Measurements from ENCODE around the gene SEC61A2. TPM values are rescaled to one million over a fixed set of nuclear protein-coding genes. Genes with fewer than 3 reads are reported as not detected.

The SEC61A2 gene
- total and polyA plus RNA-seq, 10 of the 15 experiments (the other 5 are each of a cell fraction or from before 2014, with no cell fraction given), result 3.0 to 36.2 (median 8.6) TPM

DNA sequence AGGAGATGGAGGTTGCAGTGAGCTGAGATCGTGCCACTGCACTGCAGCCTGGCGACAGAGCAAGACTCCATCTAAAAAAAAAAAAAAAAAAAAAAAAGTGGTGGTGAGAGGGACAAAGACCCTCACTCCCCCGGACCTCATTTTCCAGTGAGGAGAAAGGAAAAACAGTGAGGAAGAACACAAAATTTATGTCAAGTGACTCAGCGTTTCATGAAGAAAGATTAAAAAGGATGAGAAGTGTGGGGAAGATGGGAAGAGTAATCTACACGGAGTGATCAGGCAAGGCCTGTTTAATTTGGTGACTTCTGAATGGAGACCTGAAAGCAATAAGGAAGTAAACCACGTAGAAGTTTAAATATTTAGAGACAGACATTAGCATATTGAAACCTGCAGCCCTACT lies 59.2 kb downstream of the SEC61A2 start:
- intact Hi-C loops (cut with micrococcal nuclease; ENCODE audit: unreplicated experiment), result no loop called here
- BruUV-seq (replicated peaks), result no TSS peak
- H3K27ac ChIP-seq (ENCODE audit: control insufficient read depth, insufficient read depth), result no peak overlapping the region
- H2AFZ ChIP-seq (ENCODE audit: control insufficient read depth, low read depth, low read length), result no peak overlapping the region
- H3K9me3 ChIP-seq (replicated peaks; ENCODE audit: control insufficient read depth, insufficient read depth, low read length), result no peaks in the 10 kb centered on the region
- 96% methylated on average over 4 of the region's 6 CpGs for WGBS (ENCODE audit: insufficient coverage, insufficient replicate concordance, low lambda C conversion rate, missing lambda C conversion rate)
- peaks cover 3 to 8% of the 10 kb centered on the region in 2 experiments for H3K36me3 ChIP-seq (ENCODE audit: control insufficient read depth in 2 of 2, insufficient read depth in 2 of 2, low read length in 1 of 2)
- H3K4me3 ChIP-seq, result no peak overlapping the region
- H4K20me1 ChIP-seq (ENCODE audit: control insufficient read depth, insufficient read depth), result no peaks in the 10 kb centered on the region
- no peak for ATAC-seq
- no peak overlapping the region for H3K9ac ChIP-seq (ENCODE audit: control insufficient read depth, insufficient read depth, low read length)
- peaks cover 23% of the 10 kb centered on the region for H3K79me2 ChIP-seq (ENCODE audit: control insufficient read depth, insufficient read depth, low read length)
- POLR2A ChIA-PET, result no interaction called here
- H3K4me1 ChIP-seq (ENCODE audit: control insufficient read depth, insufficient read depth, low read length), result no peaks in the 10 kb centered on the region
- CTCF ChIA-PET, result no interaction called here
- RAD21 ChIA-PET (ENCODE audit: unreplicated experiment), result no interaction called here
- no peak overlapping the region for H3K4me2 ChIP-seq (ENCODE audit: control insufficient read depth, insufficient read depth)
- no peak for DNase-seq (ENCODE audit: low read depth, low spot score)
- no peaks in the 10 kb centered on the region for H3K27me3 ChIP-seq (replicated peaks in 1 of 2; ENCODE audit: control insufficient read depth in 2 of 2, insufficient read depth in 2 of 2, low read length in 1 of 2)
- in situ Hi-C loops (cut with MboI), result no loop called here
- FAIRE-seq, result no peak
- SMC1A ChIA-PET (ENCODE audit: uncharacterized antibody, unreplicated experiment), result interaction anchor here (1.1 kb wide), 1 partner anchor 194 kb away, joined by 4 read pairs; no protein-coding TSS in a partner anchor
- TF ChIP-seq NFIC (IDR thresholded peaks at IDR 0.05; ENCODE audit: low read depth, low read length) (no peak), TAF1 (IDR thresholded peaks at IDR 0.05; ENCODE audit: borderline replicate concordance, low read depth, low read length) (no peak), NFXL1 (IDR thresholded peaks at IDR 0.05; ENCODE audit: borderline replicate concordance) (no peak), SP1 (IDR thresholded peaks at IDR 0.05; ENCODE audit: low read depth, low read length) (no peak), WRNIP1 (IDR thresholded peaks at IDR 0.05; ENCODE audit: borderline replicate concordance, low read depth, low read length) (no peak), KAT2A (conservative IDR thresholded peaks at IDR 0.05; ENCODE audit: control insufficient read depth, low read depth, low read length) (no peak), KLF5 (IDR thresholded peaks at IDR 0.05; ENCODE audit: partially characterized antibody) (no peak), ZNF24 (IDR thresholded peaks at IDR 0.05) (no peak), CBX3 (IDR thresholded peaks at IDR 0.05; ENCODE audit: borderline replicate concordance, low read depth) (no peak), MEF2A (IDR thresholded peaks at IDR 0.05; ENCODE audit: insufficient read depth, low read depth, low read length) (no peak), HDAC6 (IDR thresholded peaks at IDR 0.05; ENCODE audit: unreplicated experiment) (no peak)
- TF ChIP-seq, protein P1, sequence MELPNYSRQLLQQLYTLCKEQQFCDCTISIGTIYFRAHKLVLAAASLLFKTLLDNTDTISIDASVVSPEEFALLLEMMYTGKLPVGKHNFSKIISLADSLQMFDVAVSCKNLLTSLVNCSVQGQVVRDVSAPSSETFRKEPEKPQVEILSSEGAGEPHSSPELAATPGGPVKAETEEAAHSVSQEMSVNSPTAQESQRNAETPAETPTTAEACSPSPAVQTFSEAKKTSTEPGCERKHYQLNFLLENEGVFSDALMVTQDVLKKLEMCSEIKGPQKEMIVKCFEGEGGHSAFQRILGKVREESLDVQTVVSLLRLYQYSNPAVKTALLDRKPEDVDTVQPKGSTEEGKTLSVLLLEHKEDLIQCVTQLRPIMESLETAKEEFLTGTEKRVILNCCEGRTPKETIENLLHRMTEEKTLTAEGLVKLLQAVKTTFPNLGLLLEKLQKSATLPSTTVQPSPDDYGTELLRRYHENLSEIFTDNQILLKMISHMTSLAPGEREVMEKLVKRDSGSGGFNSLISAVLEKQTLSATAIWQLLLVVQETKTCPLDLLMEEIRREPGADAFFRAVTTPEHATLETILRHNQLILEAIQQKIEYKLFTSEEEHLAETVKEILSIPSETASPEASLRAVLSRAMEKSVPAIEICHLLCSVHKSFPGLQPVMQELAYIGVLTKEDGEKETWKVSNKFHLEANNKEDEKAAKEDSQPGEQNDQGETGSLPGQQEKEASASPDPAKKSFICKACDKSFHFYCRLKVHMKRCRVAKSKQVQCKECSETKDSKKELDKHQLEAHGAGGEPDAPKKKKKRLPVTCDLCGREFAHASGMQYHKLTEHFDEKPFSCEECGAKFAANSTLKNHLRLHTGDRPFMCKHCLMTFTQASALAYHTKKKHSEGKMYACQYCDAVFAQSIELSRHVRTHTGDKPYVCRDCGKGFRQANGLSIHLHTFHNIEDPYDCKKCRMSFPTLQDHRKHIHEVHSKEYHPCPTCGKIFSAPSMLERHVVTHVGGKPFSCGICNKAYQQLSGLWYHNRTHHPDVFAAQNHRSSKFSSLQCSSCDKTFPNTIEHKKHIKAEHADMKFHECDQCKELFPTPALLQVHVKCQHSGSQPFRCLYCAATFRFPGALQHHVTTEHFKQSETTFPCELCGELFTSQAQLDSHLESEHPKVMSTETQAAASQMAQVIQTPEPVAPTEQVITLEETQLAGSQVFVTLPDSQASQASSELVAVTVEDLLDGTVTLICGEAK (IDR thresholded peaks at IDR 0.05; ENCODE audit: borderline replicate concordance), result no peak
- TF ChIP-seq, protein P2, sequence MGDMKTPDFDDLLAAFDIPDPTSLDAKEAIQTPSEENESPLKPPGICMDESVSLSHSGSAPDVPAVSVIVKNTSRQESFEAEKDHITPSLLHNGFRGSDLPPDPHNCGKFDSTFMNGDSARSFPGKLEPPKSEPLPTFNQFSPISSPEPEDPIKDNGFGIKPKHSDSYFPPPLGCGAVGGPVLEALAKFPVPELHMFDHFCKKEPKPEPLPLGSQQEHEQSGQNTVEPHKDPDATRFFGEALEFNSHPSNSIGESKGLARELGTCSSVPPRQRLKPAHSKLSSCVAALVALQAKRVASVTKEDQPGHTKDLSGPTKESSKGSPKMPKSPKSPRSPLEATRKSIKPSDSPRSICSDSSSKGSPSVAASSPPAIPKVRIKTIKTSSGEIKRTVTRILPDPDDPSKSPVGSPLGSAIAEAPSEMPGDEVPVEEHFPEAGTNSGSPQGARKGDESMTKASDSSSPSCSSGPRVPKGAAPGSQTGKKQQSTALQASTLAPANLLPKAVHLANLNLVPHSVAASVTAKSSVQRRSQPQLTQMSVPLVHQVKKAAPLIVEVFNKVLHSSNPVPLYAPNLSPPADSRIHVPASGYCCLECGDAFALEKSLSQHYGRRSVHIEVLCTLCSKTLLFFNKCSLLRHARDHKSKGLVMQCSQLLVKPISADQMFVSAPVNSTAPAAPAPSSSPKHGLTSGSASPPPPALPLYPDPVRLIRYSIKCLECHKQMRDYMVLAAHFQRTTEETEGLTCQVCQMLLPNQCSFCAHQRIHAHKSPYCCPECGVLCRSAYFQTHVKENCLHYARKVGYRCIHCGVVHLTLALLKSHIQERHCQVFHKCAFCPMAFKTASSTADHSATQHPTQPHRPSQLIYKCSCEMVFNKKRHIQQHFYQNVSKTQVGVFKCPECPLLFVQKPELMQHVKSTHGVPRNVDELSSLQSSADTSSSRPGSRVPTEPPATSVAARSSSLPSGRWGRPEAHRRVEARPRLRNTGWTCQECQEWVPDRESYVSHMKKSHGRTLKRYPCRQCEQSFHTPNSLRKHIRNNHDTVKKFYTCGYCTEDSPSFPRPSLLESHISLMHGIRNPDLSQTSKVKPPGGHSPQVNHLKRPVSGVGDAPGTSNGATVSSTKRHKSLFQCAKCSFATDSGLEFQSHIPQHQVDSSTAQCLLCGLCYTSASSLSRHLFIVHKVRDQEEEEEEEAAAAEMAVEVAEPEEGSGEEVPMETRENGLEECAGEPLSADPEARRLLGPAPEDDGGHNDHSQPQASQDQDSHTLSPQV (IDR thresholded peaks at IDR 0.05), result no peak
- TF ChIP-seq, protein P3, sequence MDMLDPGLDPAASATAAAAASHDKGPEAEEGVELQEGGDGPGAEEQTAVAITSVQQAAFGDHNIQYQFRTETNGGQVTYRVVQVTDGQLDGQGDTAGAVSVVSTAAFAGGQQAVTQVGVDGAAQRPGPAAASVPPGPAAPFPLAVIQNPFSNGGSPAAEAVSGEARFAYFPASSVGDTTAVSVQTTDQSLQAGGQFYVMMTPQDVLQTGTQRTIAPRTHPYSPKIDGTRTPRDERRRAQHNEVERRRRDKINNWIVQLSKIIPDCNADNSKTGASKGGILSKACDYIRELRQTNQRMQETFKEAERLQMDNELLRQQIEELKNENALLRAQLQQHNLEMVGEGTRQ (IDR thresholded peaks at IDR 0.05; ENCODE audit: borderline replicate concordance, low read depth, low read length), result no peak
- TF ChIP-seq, protein P4, sequence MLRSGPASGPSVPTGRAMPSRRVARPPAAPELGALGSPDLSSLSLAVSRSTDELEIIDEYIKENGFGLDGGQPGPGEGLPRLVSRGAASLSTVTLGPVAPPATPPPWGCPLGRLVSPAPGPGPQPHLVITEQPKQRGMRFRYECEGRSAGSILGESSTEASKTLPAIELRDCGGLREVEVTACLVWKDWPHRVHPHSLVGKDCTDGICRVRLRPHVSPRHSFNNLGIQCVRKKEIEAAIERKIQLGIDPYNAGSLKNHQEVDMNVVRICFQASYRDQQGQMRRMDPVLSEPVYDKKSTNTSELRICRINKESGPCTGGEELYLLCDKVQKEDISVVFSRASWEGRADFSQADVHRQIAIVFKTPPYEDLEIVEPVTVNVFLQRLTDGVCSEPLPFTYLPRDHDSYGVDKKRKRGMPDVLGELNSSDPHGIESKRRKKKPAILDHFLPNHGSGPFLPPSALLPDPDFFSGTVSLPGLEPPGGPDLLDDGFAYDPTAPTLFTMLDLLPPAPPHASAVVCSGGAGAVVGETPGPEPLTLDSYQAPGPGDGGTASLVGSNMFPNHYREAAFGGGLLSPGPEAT (IDR thresholded peaks at IDR 0.05; ENCODE audit: low read depth), result no peak
